Stimulated activated CD8-positive, alpha-beta memory T cell treated with anti-CD3 and anti-CD28 coated beads, Interleukin-12 subunit alpha, Interleukin-12 subunit beta, amount 100 ng/mL, for 1 hour (primary cell): ENCODE results near the gene OLFML2A.
"Not testable (repeated sequence)": the region's sequence is repeated elsewhere in the genome, so short reads cannot be mapped to it uniquely, and the experiment has no call there.

ENCODE experiments used
- DNase-seq: peaks from one replicate; pipeline ENCODE4 v3.0.0-alpha.2; 2020; ENCODE audit warnings: low read depth

The OLFML2A gene

DNA sequence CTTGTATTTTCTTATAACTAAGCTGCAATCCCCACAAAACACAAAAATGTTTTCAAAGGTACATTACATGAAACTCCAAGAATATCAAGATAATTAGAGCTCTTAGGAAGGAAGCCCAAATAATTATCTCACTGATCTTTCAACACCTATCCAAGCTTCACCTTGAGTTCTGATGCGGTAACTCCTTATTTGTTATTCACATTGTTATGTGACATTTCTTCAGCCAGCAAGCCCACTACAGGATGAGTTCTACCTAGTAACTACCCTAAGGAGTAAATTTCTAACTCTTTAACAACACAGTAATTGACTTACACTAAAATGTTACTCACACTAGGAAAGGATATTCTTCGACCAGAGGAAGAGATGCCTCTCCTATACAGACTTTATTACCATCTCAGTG lies 15.7 kb upstream of the OLFML2A start:
- no peak for DNase-seq

DNA sequence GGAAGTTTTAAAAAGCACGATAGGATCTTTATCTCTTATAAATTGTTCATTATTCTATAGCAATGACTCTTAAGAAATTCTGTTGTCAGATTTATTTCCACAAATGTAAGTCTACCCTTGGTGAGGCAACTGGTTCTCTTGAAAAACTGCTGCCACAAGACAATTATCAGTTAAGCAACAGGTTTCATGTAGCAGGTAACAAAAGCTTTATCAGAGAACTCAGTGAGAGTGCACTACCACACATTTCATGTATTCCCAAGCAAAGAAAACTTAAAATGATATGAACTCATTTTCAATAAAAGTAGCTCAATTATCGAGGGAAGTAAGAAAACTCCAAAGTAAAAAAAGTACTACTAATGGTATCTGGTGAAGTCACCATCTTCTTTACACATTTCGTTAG lies 15.2 kb upstream of the OLFML2A start:
- DNase-seq = no peak

DNA sequence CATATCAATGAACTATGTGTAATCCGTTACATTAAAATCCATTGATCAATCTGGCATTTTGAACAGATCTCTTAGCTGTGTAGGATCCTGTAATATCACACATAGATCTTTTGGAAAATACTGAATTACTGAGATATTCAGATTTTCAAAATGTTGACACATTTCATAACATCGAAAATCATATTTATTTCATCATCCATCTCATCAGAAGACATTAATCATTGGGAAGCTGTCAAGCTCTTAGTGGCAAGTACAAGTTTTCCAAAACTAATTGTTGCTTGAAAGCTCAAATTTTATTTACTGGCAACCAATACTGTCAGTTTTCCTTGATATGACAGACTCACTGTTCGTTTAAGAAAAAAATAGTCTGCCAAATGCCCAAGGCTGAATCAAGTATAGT lies 14.3 kb upstream of the OLFML2A start:
- DNase-seq = no peak

DNA sequence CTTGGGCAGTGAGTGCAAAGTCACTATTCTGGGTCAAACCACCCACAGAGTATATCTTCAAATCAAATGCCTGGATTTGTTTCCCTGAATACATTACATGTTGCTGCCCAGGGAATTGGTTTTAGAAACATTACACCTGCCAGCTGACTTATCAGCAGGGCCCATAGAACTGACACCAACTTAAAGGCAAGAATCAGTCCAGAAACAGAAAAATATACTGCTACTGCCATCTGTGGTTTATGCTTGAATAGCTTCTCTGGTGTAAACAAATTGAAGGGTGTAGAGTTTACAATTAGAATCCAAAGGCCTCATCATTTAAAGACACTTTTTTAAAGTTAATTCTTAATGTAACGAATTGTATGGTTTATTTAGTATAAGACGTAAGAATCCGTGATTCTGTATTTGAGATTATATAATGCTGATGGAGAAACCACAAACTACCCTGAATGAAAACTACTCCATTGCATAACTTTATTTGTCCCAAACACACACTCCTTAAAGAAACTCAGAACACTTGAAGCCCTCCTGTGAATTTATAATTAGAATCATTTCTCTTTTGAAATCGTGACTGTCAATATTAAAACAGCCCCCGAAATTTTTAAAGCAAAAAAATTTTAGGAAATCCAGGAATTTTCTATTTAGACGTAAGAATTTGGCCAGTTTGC lies 12.0 kb upstream of the OLFML2A start:
- no peak for DNase-seq

DNA sequence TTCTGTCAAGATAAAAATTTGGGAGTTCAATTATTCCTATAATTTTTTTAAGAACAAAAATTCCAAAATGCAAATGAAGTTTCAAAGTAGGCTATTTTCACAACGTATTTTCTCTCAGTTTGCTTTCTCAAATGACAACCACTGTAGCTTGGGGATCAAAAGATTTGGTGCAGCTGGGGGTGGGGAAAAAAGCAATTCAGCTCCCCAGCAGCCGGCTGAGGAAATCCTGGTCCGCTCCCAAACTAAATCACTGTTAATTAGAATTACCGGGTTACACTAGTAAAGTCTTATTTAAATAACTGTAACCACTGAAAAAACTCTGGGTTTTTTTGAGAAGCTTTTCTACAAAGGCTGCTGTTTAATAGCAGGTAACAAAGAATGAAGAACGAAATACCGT lies 11.5 kb upstream of the OLFML2A start:
- no peak for DNase-seq

DNA sequence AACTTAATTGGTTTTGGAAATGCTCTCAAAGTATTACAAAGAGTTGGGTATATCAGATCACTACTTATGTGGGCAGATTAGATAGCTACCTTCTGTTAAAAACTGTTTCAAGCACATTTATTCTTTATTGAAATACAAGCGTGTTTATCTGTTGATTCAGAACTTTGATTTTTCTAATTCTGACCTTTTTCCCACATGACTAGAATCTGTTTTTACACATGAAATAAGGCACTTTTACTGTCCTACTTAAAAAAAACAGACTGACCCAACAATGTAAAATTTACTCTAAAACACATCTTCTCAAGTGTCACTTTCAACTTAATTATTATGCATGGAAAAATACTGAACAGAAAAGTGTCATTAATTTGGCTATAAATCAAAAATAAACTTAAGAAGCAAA lies 10.6 kb upstream of the OLFML2A start:
- DNase-seq = no peak

DNA sequence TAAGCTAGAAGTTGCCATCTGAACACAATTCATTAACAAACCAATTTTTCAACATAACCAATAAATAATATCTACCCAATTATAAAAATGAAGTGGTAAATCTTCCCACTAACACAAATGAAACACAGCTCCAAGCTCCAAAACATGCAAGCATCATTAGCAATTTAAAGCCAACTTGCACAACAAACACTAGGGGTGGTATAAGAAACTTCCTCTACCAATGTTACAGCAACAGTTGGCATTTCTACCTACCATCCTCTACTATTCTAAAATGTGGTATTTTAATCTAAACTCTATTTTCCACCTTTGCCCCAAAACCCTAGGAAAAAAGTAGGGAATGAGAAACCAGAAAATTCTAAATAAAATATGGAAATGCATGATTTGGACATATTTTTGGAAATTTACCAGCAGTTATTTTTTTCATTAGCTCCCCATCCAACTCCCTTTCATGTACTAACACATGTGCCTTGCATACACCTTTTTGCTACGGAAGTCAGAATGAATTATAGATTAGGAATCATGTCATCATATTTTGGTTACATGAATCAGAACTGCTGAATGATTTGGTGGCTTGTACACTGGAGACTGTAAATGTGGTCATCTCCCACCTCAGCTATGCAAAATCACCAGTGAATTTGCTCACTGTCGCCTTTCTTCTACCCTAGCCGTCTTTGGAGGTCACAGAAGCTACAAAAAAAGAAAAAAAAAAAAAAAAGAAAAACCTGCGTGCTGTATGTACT lies 9.9 kb upstream of the OLFML2A start:
- no peak for DNase-seq

DNA sequence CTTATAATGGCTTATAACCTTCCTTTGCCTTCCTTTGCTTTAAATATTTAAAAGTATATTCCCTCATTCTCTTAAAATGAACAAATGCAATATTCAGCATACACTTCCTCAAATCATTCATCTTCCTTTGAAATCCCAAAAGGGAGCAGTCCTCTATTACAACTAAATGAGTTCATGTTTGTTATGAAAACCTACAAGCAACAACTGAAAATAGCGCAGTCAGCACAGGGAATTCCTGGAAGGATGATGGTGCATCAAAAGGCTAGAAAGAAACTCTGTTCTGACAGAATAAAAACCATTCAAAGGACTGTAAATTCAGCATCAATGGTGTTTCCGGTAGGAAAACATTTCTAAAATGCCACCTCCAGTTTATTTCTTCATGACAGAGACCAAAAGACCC lies 9.1 kb upstream of the OLFML2A start:
- no peak for DNase-seq

DNA sequence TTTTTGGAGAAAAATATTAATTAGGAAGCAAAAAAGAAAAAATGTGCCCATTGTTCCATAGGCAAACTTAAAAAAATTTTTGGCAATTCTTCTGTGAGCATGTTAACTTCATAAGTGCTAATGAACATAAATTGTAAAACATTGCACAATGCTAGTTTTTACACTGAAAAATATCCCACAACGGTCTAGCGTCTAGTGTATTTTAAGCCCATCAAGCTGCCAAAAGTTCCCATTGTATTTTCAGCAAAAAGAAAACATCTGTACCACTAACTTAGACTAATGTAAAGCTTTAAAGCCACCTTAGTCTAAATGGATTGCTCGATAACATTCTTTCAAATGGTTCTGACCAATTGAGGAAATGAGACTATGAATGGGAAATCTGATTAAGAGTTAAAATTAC lies 8.6 kb upstream of the OLFML2A start:
- DNase-seq = no peak

DNA sequence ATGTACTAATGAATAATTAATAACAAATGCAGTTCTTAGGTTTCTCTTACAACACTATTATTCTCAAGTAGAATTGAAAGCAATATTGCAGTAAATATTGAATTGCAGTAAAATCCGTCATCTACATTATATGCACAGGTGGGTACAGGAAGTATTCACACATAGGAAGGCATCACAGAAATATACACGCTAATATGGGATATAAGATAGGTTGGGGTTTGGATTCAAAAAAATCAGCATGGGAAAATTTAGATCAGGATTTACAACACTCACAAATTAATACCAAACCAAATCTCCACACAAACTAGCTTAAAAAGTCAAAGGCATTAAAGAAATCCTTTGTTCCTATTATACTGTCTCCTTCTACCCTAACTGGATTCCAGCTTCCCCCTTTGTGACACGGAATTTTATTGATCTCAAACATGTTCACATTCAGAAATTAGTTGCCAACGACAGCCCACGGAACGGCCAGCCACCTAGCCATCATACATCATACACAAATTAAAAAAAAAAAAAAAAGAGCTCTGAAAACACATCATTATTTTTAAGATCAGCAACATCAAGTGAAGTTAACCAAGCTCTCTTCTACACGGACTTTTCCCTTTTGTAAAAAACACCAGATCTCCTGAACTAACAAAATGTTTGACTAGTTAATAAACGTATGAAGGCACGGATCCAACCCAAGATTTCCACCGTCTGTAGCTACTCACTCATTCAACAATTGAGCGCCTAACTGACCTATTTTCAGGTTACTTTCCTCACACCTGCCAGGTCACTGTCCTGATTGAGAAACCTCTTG lies 8.0 kb upstream of the OLFML2A start:
- no peak for DNase-seq

DNA sequence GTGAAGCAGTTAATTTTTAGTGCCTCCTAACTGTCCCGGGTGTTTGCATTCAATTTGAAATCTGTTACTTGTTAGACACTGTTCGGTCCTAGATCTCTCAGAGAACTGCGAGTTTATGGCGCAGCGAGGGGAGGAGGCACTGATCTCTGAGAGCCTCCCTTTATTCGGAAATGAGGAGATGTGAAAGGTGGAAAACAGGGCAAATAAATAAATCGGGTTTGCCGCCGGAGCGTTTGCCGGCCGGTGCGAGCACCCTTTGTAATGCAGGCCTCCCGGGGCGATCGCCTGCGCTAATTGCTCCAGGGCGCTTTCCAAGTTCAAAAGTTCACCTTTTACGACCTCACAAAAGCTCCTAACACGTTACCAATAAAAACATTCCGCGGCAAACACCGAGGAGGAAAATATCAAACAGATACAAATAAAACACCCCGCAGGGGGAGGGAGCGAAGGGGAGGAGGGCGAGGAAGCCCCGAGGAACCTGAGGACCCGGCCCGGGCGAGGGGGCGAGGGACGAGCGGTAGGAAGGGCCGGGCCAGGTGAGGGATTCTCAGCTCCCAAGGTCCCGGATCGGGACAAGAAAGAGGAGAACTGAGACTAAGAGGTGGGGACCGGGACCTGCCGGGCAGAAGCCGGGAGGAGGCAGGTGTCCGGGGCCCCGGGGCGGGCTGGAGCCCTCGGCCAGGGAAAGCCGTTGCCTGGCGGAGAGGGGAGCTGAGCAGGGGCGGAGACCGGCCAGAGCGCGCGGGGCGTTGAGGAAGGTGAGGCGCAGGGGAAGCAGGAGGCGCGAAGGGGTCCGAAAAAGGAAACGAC lies 7.2 kb upstream of the OLFML2A start:
- DNase-seq = no peak

DNA sequence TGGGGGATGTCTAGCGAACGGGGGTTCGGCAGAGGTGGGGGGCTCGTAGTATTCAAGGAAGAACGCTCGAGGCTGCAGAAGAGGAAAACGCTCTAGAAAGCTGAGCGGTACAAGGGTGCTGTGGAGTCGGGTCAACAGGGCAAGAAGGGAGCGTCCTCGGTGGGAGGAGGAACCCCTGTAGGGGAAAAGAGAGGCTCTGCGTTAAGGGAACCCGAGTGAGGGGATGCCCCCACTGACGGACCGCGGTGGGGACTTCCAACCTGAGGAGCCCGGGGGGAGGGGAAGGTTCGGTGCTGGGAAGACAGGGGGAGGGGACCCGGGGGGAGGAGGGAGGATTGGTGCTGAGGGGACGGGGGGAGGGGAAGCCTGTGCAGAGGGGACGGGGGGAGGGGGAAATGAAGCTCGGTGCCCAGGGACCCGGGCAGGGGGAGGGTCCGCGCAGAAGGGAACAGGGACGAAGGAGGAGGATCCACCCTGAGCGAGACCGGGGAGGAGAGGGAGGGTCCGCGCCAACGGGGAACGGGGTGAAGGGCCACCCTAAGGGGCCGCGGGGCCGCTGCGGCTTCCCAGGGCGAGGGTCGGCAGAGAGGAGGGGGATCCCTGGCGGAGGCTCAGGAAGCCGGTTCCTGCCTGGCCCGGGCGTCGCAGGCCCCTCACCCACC lies 6.4 kb upstream of the OLFML2A start:
- DNase-seq = no peak

DNA sequence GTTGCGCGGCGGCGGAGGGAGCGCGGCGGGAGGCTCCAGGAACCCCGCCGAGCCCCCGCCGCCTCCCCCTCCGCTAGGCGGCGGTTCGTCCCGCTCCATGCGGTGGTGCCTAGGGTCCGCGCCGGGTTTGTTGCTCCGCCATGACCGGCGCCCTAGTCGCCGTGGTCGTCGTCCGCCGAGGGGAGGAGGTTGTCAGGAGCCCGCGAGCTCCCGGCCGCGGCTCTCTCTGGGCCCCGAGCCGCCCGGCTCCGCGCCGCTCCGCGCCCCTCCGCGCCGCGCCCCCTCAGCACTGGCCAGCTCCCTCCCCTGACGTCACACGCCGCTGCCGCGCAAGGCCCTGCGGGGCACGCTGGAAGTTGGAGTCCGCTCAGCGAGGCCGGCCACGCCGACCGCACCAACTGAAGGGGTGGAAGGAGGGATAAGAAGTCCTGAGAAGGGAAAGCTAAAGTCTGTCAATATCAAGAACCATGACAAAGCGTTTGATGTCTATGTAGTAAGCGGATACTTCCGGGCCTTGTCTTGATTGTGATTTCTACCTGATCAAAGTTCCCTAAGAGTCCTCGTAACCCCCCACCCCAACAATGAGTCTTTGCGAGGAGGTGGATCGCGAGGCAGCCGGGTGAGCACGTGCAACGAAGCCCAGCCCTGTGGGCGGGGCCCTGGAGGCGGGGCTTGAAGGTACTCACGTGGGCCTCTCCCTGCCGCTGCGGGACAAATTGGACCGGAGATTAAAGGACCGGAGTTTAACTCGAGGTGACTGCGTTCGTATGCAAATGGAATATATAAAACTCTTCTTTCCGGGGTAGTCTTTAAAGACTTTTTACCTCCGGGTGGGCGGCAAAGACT lies 5.7 kb upstream of the OLFML2A start, which contains the start of gene NR6A1:
TSS of gene NR6A1 (minus strand) at position 291 of the 846 bp plus-strand sequence.
- peak; percentile 89 for DNase-seq

DNA sequence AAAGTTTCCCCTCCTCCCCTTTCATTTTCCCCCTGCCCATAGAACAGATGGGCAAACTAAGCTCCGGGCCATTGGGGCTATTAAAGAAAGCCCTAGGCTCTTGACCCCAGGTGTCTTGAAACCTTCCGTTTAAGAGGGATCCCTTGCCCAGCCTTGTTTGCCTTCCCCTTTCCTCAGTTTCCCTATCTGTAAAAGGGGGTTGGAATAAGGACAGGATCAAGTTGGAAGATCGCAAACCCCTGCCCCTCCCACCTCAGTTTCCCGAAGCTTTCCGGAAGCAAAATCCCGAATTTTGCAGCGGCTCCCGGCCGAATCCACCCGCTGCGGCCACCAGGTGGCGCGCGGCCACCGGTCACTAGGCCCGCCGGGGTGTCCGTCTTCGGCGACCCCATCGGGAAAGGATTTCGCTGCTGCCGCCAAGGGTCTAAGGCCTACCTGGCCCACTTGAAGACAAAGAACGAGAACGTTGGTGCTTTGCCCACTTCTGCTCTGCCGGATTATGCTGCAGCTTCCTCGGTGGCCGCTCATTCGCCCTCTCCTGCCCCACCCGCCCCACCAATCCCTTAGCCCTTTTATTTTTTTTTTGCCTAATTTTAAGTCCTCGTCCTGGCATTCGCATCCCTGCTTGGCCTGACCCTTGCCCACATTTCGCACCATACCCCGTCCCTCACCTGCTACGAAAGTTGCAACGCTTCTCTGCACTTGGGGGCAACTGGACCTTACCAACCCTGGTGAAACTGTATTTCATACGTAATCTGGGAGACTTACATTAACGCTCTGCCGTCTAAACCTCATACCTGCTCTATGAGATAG lies 4.9 kb upstream of the OLFML2A start:
- DNase-seq = no peak

DNA sequence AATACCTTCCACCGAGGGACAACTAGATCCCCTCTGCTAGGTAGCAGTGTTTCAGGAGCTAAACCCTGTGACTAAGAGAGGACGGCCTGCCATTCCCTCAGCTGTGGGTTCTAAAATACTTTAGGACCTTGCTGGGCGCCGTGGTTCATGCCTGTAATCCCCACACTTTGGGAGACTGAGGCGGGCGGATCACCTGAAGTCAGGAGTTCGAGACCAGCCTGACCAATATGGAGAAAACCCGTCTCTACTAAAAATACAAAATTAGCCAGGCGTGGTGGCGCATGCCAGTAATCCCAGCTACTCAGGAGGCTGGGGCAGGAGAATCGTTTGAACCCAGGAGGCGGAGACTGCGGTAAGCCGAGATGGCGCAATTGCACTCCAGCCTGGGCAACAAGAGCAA lies 4.1 kb upstream of the OLFML2A start:
- DNase-seq = not testable (repeated sequence)

DNA sequence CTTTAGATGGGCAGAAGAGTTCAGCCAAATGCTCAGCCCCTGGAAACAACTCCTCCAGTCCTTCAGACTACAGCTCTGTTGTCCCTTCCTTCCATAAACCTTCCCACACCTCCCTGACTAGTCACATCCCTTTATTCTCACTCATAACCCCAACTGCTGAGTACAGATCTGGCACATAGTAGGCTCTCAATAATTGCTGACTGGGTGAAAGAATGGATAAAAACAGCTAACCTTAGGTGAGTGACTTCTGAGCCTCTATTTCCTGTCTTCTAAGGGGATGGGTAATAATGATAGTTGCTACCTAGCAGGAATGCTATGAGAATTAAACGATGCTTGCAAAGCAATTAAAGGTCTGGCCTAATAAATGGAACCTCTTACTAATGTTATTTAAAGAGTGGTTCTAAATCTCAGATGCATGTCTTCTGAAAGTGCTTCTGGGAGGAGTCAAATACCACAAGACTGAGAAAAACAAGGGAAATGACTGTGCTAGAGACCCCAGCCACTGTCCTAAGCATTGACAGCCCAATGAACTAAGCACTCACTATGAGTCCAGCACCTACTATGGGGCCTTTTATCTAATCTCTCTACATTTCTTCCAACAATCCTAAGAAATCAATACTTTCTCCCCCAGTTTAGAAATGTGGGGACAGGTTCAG lies 3.3 kb upstream of the OLFML2A start:
- no peak for DNase-seq

DNA sequence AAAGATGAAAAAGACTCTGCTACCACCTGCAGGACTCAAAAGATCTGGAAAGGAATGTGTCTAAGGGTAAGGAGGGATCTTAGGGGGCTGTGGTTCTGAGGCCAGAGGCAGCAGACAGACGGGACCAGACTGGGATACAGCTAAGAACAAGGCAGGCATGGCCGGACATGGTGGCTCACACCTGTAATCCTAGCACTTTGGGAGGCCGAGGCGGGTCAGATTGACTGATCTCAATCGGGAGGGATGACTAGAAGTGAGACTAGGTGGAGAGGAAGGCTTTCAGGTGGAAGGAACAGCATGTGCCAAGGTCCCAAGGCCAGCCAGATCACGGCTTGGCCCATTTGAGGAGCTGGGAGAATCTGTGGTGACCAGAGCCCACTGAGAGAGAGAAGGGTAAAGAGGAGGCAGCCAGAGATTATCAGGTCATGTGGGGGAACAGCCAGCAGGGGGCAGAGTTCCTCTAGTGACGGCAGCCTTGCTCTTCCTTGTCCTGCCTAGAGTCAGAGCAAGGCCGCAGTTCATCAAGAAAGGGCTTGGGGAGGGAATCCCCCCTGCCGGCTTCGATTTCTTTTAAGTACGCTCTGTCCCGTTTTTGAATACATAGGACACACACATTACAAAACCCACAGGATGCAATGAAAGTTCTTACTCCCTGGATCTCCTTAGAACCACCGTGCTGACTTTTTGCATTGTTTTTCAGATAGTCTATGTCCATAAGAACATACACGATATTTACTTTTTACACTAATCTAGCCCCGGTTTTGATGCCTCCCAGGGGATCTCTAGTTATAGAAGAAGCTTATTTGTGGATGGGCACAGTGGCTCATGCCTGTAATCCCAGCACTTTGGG lies 2.6 kb upstream of the OLFML2A start:
- DNase-seq = peak; percentile 63

DNA sequence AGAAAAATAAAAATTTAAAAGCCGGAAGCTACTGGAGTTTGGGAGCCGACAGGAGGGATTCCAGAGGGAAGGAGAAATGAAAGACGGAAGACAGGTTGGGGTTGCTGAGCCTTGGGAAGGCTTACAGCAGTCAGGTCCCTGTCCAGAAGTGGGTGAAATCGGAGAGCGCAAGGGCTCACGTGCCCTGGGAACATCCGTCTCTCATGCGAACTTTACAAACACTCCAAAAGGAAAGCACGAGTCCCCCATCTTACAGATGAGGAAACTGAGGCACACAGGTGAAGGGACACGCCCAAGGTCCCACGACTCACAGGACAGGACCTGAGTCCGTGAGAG lies 347 bp upstream of the OLFML2A start:
- no peak for DNase-seq
